NCI-H226 (cell line): ENCODE measurements around the gene ABCC1.

Source experiments
- DNase-seq: peaks from one replicate; pipeline ENCODE4 v3.0.0-alpha.2; 2015

The ABCC1 gene

DNA sequence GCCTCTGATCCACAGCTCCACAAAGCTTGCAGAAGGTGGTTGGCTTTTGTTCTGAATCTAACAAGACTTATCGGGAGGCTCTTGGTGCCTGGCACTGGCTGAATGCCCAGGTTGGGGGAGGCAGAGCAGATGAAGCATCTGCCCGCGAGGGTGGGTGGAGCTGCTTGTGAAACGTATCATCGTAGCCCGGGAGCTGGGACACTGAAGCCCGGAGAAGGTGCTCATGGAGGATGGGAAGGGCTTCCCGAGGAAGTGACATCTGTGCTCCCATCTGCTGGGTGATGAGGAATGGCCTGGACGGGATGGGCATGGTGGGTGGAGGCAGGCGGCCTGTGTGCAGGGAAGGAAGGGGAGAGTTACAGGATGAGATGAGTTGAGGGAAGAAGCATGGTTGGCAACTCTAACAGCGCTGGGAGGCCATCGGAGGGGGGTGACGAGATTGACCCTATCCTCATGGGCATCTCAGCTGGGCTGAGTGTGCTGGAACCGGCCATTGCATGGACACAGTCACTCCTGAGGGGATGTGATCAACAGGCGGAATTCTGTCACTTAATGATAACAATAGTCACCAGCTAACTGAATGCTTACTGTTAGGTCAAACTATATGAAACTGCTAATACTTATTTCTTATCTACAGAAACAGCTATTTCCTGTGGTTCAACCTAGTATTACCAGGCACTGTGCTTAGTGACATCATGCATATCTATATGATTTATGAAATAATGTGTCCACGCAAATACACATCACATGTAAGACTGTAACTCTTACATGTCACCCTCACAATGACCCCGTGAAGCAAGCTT, 171.2 kb downstream of the ABCC1 start:
- DNase-seq: peak; percentile 93

DNA sequence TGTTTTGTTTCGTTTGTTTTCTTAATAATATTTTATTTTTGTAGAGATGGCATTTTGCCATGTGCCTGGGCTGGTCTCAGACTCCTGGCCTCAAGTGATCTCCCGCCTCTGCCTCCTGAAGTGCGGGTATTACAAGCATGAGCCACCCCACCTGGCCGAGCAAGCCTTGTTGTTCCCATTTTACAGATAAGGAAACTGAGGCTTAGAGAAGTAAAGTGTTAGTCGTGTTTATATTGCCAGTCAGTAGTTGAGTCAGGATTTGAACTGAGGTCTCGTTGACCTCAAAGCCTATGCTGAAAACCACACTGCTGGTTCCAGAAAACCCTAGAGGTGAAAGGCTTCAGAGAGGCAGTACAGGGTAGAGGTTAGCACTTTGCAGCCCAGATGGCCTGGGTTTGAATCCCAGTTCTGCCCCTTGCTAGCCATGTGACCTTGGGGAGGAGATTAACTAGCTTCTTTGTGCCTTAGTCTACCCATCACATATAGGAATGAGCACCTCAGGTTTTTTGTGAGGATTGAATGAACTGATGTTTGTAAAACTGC, 171.8 kb downstream of the ABCC1 start:
- DNase-seq: no peak

DNA sequence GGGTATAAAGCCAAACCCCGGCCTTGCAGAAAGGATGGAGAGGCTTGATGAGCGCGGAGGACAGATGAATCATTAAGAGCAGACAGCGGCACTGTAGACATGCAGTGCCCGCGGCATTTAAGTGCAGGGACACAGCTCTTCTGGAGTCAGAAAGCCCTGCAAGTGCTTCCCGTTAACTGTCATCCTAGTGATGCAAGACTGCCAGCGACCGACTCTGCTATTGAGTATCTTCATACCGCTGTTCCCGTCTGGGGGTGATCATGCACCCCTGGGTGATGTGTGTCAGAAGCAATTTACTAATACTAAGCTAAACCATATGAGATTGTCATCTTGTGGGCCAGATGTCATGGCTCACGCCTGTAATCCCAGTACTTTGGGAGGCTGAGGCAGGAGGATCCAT, 172.8 kb downstream of the ABCC1 start:
- no peak for DNase-seq

DNA sequence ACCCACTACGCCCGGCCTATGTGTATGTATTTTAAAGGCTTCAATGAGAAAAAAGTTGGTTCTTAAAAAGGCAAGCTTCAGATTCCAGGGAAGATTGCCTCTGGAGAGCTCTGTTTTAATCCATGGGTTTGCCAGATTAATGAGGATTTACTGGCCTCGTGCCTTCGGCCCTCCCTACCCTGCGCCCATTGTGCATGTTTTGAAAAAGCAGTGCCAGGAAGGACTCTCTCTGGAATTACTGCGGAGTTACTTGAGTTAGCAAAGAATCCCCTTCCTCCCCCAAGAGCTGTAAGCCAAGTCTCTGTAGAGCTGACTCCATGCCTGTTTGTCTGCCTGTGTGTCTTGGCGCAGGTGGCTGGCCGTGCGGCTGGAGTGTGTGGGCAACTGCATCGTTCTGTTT, 175.0 kb downstream of the ABCC1 start:
- no peak for DNase-seq

DNA sequence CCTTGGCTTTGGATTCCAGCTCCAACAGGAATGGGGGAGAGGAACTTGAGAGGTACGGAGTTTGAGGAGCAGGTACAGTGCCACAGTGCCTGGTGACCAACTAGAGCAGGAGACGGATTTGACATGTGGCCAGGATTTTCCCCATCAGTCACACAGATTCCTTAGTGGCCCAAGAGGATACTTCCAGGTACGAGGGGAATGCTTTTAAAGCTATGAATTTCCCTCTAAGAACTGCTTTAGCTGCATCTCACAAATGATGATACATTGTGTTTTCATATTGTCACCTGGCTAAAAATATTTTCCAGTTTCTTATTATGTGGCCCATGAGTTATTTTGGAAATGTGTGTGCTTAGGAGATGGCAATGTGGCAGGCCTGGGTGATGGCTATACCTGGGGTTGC, 175.6 kb downstream of the ABCC1 start:
- DNase-seq: no peak

DNA sequence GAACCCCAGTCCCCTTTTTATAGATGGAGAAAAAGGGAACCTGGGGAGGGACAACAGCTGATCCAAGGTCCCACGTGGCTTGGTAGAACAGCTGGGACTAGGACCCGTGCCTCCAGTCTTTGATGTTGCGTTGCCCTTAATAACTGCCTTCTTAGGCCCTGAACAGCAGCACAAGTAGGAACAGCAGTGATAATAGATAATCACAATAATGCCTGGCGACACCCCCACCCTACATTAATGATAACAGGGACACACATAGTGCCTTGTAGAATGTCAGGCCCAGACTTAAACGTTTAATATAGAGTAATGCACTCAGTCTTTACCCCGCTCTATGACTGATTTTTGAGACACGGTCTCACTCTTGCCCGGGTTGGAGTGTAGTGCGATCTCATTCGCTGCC, 177.5 kb downstream of the ABCC1 start:
- DNase-seq: no peak

DNA sequence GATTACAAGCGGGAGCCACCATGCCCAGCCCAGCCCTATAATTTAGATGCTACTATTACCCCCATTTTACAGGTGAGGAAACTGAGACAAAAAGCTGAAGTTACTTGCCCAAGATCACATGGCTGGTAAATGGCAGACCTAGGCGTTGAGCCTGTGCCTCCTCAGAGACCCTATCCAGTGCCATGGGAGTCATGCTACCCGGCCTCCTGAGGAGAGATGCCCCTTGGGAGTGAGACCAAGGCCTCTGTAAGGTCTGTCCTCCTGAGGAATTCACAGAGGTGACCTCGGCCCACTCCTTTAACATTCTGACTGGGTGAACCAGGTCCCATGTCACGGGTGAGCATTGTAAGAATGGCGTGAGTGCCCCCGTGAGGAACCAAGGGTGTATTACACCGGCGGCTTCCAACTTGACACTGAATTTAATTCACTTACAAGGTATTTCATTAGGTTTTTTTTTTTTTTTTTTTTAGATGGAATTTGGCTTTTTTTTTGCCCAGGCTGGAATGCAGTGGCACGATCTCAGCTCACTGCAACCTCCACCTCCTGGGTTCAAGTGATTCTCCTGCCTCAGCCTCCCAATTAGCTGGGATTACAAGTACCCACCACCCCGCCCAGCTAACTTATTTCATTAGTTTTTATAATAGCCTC, 178.2 kb downstream of the ABCC1 start:
- DNase-seq: peak; percentile 22

DNA sequence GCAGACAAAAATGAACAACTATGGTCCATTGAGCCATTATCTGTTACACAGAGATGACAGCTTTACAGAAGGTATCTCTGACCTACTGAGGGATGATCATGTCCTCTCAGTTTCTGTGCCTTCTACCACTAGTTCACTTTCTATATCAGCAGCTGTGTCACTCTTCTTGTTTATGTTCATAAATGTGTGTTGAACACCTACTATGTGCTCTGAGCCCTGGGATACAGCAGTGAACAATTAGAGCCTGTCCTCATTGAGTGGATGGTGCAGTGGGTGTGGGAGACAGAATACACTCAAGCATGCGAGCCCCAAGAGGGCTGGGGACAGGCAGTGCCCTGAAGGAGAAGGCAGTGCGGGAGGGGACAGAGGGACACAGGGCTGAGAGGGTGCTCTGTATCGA, 181.8 kb downstream of the ABCC1 start:
- no peak for DNase-seq

DNA sequence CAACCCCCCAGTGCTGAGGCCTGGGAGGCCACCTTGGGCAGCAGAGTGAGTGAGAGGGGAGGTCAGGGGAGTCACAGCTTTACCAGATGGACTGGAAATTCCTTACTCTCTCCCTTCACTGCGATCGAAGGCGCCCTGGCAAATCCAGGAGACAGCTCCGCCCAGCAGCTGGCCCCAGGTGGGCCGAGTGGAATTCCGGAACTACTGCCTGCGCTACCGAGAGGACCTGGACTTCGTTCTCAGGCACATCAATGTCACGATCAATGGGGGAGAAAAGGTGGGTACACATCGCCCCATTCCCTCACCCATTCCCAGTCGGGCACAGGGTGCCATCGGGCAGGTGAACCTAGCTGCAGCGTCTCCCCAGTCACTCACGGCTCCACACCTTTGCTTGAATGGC, 182.2 kb downstream of the ABCC1 start:
- DNase-seq: no peak

DNA sequence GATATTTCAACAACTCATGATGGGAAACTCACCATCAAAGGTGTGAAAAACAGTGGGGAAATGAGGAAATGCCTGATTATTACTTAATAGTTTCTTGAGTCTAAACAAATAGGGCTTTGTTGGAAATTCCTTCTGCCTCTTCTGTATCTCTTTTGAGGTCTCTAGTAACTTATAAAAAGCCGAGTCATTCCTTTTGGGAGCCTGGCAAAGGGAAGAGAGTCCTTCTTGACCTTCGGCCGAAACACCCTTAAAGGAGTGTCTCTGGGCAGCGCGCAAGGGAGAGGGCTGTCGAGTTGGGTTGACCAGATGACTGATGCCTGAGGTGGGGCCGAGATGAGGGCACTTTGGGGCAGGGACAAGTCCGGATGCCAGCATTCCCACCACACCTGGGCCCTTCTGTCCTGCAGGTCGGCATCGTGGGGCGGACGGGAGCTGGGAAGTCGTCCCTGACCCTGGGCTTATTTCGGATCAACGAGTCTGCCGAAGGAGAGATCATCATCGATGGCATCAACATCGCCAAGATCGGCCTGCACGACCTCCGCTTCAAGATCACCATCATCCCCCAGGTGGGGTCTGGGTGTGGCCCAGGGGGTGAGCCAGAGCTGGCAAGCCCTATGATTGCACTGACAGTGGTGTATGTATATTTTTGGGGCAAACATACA, 184.7 kb downstream of the ABCC1 start:
- DNase-seq: no peak

DNA sequence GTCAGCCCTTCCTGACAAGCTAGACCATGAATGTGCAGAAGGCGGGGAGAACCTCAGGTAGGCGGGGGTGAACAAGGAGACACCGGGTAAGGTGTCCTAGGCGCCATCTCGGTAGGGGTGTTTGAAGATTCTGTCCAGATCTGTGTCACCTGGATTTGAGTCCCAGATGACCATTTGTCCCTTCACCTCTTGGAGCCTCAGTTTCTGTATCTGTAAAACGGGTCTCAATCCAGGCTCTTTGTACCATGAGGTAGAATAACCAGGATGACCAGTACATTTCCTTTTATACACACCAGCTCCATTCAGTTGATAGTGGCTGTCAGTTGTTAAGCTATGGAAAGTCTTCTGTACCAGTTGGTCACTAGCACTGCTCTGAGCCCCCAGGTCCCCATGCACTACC, 187.2 kb downstream of the ABCC1 start:
- DNase-seq: no peak

DNA sequence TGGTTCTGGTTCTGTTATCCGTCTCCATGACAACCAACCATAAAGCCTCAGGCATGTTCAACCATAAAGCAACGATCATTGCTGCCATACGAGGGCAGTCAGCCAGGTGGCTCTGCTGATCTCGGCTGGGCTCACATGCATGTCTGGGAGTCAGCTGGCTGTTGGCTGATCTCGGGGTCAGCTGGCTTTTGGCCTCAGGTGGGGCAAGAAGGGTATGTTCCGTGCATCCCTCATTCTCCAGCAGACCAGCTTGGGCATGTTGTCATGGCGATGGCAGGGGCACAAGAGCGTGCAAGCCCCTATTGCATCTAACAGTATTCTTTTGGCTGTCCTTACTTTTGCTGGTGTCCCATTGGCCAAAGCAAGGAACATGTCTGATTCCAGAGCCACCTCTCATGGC, 187.7 kb downstream of the ABCC1 start:
- no peak for DNase-seq

DNA sequence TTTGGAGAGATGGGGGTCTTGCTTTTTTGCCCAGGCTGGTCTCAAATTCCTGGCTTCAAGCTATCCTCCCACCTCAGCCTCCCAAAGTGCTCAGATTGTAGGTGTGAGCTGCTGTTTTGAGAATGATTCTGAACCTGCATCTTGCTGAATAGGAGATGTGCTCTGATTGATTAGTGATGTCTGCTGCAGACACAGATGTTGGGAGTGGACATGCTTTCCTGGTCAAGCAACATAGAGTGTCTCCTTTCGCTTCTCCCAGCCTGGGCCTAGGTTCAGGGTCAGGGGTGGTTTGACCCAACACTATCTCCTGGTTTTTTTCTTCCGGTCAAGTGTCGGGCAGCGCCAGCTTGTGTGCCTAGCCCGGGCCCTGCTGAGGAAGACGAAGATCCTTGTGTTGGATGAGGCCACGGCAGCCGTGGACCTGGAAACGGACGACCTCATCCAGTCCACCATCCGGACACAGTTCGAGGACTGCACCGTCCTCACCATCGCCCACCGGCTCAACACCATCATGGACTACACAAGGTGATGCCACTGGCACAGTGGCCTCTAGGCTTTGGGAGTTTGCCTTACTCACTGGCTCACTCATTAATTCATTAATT, 188.7 kb downstream of the ABCC1 start:
- no peak for DNase-seq

DNA sequence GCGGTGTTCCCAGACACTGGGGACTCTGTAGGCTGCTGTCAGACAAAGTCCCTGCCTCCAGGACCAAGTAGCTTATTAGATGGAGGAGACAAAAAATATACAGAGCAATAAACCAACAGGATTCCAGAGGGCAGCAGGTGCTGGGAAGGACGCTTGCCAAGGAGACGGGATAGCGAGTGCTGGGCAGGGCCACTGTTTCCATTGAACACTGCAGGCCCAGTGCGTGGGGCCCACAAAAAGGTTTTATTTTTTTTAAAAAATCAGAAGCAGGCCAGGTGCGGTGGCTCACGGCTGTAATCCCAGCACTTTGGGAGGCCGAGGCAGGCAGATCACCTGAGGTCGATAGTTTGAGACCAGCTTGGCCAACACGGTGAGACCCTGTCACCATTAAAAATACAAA, 189.6 kb downstream of the ABCC1 start:
- DNase-seq: no peak

DNA sequence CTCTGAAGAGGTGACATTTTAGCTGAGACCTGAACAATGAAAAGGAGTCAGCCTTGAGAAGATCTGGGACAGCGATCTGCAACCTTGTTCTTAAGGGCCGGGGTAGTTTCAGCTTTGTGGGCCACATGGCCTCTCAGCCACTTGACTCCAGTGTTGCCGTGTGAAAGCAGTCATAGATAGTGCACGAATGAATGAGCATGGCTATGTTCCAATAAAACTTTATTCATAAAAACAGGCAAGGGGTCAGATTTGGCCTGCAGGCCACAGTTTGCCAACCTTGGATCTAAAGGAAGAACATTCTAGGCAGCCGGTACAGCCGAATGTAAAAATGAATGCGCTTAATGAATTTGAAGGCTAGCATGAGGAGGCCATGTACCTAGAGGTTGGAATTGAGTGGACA, 190.4 kb downstream of the ABCC1 start:
- DNase-seq: no peak

DNA sequence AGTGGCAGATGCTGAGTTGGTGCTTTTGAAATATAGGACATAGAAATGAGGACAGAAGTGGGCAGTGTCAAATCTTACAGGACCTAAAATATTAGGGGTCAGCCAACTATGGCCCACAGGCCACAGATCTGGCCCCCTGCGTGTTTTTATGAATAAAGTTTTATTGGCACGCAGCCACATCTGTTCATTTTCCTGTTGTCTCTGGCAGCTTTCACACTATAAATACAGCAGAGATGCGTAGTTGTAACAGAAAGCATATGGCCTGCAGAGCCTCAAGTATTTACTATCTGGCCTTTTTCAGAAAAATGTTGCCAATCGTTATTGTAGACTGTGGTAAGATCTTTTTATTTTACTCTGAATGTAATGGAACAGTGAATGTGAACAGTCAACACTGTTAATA, 191.1 kb downstream of the ABCC1 start:
- no peak for DNase-seq

DNA sequence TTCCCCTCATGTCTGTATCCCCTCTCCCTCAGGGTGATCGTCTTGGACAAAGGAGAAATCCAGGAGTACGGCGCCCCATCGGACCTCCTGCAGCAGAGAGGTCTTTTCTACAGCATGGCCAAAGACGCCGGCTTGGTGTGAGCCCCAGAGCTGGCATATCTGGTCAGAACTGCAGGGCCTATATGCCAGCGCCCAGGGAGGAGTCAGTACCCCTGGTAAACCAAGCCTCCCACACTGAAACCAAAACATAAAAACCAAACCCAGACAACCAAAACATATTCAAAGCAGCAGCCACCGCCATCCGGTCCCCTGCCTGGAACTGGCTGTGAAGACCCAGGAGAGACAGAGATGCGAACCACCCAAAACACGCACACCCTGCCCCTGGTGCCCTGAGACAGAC, 191.7 kb downstream of the ABCC1 start:
- no peak for DNase-seq

DNA sequence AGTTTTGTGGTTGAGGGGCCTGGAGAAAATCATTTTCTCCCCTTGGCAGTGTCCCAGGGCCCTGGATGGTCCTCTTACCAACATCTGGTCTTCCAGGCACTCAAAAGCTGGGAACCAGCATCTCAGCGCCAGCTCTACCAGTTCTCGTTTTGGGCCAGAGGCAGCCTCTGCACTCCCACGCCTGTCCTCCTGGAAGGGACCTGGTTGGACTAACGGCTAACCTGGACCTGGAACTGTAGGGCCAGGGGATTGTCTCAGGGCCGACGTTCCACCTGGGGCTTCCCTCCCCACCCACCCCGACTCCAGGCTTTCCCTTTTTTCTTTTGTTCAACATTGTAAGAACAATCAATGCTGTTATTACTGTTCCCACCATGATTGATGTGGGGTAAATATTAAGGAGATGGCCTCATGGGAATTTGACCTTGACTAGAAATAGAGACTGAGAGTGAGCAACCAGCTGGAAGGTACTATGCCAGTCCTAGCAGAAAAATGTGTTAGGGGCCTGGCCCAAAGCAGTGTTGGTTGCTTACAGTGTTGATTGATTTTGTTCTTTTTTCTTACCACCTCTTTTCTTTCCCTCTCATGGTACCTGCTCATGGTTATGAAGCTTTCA, 192.5 kb downstream of the ABCC1 start:
- no peak for DNase-seq

DNA sequence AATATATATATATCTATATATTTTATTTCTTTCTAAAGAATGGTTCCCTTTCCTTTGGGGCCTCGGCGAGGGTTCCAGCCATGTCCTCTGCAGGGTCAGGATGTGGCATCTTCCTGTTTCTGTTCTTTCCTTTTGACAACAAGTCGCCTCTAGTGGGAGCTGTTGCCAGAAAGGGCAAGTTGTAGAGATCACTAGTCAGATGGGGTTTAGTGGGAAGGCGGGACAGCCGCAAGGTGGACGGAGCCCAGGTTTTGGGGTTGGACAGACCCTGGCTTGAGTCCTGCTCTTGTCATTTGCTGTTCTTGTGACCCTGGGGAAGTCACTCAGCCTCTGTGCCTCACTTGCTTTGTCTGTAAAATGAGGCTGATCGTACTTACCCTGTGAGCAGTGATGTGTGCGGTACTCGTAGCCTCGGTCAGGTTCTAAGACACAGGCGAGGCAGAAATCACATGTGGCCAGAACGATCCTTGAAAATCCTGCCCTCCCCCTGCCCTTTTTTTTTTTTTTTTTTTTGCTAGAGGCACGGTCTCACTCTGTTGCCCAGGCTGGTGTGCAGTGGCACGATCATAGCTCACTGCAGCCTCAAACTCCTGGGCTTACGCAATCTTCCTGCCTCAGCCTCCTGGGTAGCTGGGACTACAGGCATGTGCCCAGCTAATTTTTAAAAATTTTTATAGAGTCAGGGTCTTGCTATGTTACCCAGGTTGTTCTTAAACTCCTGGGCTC, 193.8 kb downstream of the ABCC1 start:
- DNase-seq: no peak

DNA sequence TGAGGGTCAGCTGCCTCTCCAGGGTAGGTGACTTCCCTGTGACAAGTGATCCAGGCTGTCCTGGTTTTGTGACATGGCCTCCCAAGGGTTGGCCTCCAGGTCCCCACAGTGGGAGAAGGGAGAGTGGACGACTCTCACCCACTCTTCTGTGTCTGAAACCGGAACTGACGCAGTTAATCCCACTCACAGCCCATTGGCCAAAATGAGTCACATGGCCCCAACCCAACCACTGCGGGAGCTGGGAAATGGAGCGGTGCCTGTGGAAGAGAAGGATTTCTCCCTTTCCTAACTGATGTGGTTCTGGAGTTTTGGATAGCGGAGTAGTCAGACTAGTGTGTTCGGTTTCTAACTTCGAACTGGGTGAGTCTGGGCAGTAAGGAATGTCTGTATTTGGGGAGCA, 194.5 kb downstream of the ABCC1 start:
- no peak for DNase-seq

DNA sequence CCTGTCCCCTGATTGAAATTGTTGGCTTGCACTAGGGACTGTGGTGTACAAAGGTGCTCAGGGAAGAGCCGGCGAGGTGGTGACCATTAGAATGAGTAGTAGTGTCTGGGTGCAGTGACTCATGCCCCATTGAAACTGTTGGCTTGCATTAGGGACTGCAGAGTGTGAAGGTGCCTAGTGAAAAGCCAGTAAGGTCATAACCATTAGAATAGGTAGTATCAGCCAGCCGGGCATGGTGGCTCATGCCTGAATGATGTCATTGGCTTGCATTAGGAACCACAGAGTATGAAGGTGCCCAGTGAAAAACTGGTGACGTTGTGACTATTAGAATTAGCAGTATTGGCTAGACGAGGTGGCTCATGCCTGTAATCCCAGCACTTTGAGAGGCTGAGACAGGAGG, 195.0 kb downstream of the ABCC1 start:
- DNase-seq: no peak

DNA sequence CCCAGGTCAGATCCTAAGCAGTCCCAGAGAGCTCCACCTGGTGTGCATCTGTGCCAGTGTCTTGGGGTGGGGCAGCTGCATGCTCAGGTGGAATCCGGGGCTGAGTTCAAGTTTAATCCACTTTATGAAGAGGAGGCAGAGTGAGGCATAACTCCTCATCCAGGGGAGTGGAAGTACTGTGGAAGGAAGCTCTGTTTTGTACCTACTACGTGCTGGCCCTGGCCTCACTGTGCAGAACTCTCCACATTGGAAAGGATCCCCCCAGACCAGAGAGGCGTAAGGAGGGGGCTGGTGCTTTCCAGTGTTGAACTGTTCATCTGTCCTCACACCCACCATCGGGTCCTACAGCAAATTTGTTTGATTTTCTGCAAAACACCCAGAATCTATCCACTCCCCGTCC, 195.9 kb downstream of the ABCC1 start:
- no peak for DNase-seq
